Thyroid gland (tissue), 4 donors: ENCODE results near the gene CEP295NL. TPM values are rescaled to one million over a fixed set of nuclear protein-coding genes. Genes with fewer than 3 reads are reported as not detected.
A peak's percentile ranks its signal among the peaks of the same experiment; 100 is the strongest.

Source experiments
- DNase-seq, 2 donors: peaks; one replicate each; pipeline ENCODE4 v3.0.0-alpha.2; 2019
- H3K27ac ChIP-seq, 3 donors: fragments of 200-600 bp; sonication (generic); 1 replicate in 2 of 3; 2 replicates in 1 of 3; pipeline ENCODE4 v1.5.1; 2016 to 2019; ENCODE audit warnings: mild to moderate bottlenecking in 1 of 3, moderate library complexity in 1 of 3
- H3K27me3 ChIP-seq: fragments of 200-600 bp; sonication (generic); one replicate; pipeline ENCODE4 v1.5.1; 2019
- H3K36me3 ChIP-seq, 2 donors: fragments of 200-600 bp; sonication (generic); one replicate each; pipeline ENCODE4 v1.5.1; 2016 to 2019
- H3K4me1 ChIP-seq, 2 donors: fragments of 200-600 bp; sonication (generic); one replicate each; pipeline ENCODE4 v1.5.1; 2017 to 2019
- H3K4me3 ChIP-seq, 3 donors: fragments of 200-600 bp; sonication (generic); replicated peaks in 1 of 3; 1 replicate in 2 of 3; 2 replicates in 1 of 3; pipeline ENCODE4 v1.5.1; 2016; ENCODE audit warnings: mild to moderate bottlenecking in 1 of 3
- H3K9me3 ChIP-seq: fragments of 200-600 bp; sonication (generic); one replicate; pipeline ENCODE4 v1.5.1; 2017
- CTCF ChIP-seq, 6 experiments: fragments of 200-600 bp in 3 of 6; fragments of 450-650 bp in 3 of 6; sonication (generic) in 3 of 6; IDR thresholded peaks; one replicate each; pipeline ENCODE4 v1.5.1; 2016 to 2019; ENCODE audit warnings: antibody characterized with exemption in 6 of 6, mild to moderate bottlenecking in 2 of 6, inconsistent platforms in 1 of 6, moderate library complexity in 1 of 6
- POLR2A ChIP-seq, 2 donors: fragments of 450-650 bp; IDR thresholded peaks; one replicate each; pipeline ENCODE4 v1.6.1; 2017; ENCODE audit warnings: antibody characterized with exemption in 2 of 2, mild to moderate bottlenecking in 2 of 2, moderate library complexity in 1 of 2
- WGBS, 2 donors: methylation state at CpG; one replicate each; pipeline ENCODE4 v1.1.5; 2017; 5-methylcytosine and 5-hydroxymethylcytosine counted together
- intact Hi-C: fragments of 100-400 bp; cut with DNase I; formaldehyde crosslinking; loops from one replicate; pipeline ENCODE4 v1.15.1; 2023
- total RNA-seq, 4 donors: library from RNA; depleted of rRNA; stranded (reverse); fragments of >200 nt; gene quantifications; one replicate each; pipeline ENCODE4 v1.2.3, GENCODE V29; 2016

Gene CEP295NL
- total RNA-seq, 4 donors from 2014 or later = 0.67 to 1.6 (median 1.4) TPM

- H3K36me3 ChIP-seq = no peaks in the 10 kb centered on the region
- peak; percentile 22 to 24 for DNase-seq
- intact Hi-C loops = loop anchor here (5.0 kb wide), 1 partner anchor 48 kb away; no protein-coding TSS in a partner anchor
- H3K27me3 ChIP-seq = no peaks in the 10 kb centered on the region
- H3K4me3 ChIP-seq = peak overlapping the region; percentile 6 to 73 (median 25)
- peak overlapping the region in 2 of 3 donors; percentile 70 to 71 for H3K27ac ChIP-seq
- WGBS, 2 donors = 0% methylated on average over 12 to 19 of the region's 64 CpGs
- peaks cover 13 to 29% of the 10 kb centered on the region in 2 donors for H3K4me1 ChIP-seq
- no peaks in the 10 kb centered on the region for H3K9me3 ChIP-seq
- no peak for TF ChIP-seq POLR2A (IDR thresholded peaks at IDR 0.05)
- TF ChIP-seq CTCF (IDR thresholded peaks at IDR 0.05) = no peak
Measured at GRCh38 chr17:78924481-78925151, 21.6 kb upstream of the CEP295NL start.

- H3K36me3 ChIP-seq = no peaks in the 10 kb centered on the region
- intact Hi-C loops = loop anchor here (5.0 kb wide), 1 partner anchor 48 kb away; no protein-coding TSS in a partner anchor
- no peaks in the 10 kb centered on the region for H3K9me3 ChIP-seq
- H3K27me3 ChIP-seq = no peaks in the 10 kb centered on the region
- 6 to 16% methylated on average over 8 to 22 of the region's 28 CpGs for WGBS, 2 donors
- TF ChIP-seq CTCF (IDR thresholded peaks at IDR 0.05) = no peak
- TF ChIP-seq POLR2A (IDR thresholded peaks at IDR 0.05) = peak in 1 of 2 donors; percentile 12
- peak; percentile 84 to 86 for DNase-seq
- H3K4me1 ChIP-seq = peaks cover 13 to 30% of the 10 kb centered on the region in 2 donors
- peak overlapping the region; percentile 6 to 73 (median 25) for H3K4me3 ChIP-seq
- H3K27ac ChIP-seq = peak overlapping the region; percentile 4 to 71 (median 70)
Measured at GRCh38 chr17:78923660-78924453, 20.9 kb upstream of the CEP295NL start.

- peak overlapping the region in 1 of 3 donors; percentile 73 for H3K4me3 ChIP-seq
- WGBS, 2 donors = 77 to 79% methylated on average over 11 of the region's 13 CpGs
- peaks cover 13 to 30% of the 10 kb centered on the region in 2 donors for H3K4me1 ChIP-seq
- intact Hi-C loops = loop anchor here (5.0 kb wide), 1 partner anchor 49 kb away; no protein-coding TSS in a partner anchor
- no peak for DNase-seq
- no peaks in the 10 kb centered on the region for H3K36me3 ChIP-seq
- H3K27ac ChIP-seq = peak overlapping the region in 1 of 3 donors; percentile 71
- no peaks in the 10 kb centered on the region for H3K9me3 ChIP-seq
- TF ChIP-seq POLR2A (IDR thresholded peaks at IDR 0.05) (no peak), CTCF (IDR thresholded peaks at IDR 0.05) (no peak)
- no peaks in the 10 kb centered on the region for H3K27me3 ChIP-seq
Measured at GRCh38 chr17:78922816-78923498, 20.0 kb upstream of the CEP295NL start.

- no peak overlapping the region for H3K27ac ChIP-seq
- no peaks in the 10 kb centered on the region for H3K27me3 ChIP-seq
- 75 to 82% methylated on average over 6 to 8 of the region's 8 CpGs for WGBS, 2 donors
- H3K4me3 ChIP-seq = no peak overlapping the region
- intact Hi-C loops = loop anchor here (5.0 kb wide), 1 partner anchor 51 kb away; no protein-coding TSS in a partner anchor
- no peaks in the 10 kb centered on the region for H3K9me3 ChIP-seq
- no peaks in the 10 kb centered on the region for H3K36me3 ChIP-seq
- H3K4me1 ChIP-seq = peaks cover 13 to 32% of the 10 kb centered on the region in 2 donors
- DNase-seq = no peak
- TF ChIP-seq CTCF (IDR thresholded peaks at IDR 0.05) (no peak), POLR2A (IDR thresholded peaks at IDR 0.05) (no peak)
Measured at GRCh38 chr17:78921437-78921971, 18.5 kb upstream of the CEP295NL start.
